RWPE1 (cell line): Measurements from ENCODE around the gene DYNC1H1.
A peak's percentile ranks its signal among the peaks of the same experiment; 100 is the strongest.

ENCODE experiments used
- CTCF ChIA-PET: fragments of 350-600 bp; sonication (Branson Sonifier 250); formaldehyde crosslinking; extraction: SDS; loops from one replicate; lab custom pipeline; 2021; lab: Yijun Ruan, JAX
- POLR2A ChIA-PET: fragments of 400-600 bp; formaldehyde crosslinking; extraction: SDS; loops from one replicate; lab custom pipeline; 2020; ENCODE audit warnings: antibody characterized with exemption; ENCODE audit not compliant: low non-redundant PET; lab: Yijun Ruan, JAX
- DNase-seq: peaks from one replicate; pipeline ENCODE4 v3.0.0; 2012; ENCODE audit warnings: low spot score
- H3K27ac ChIP-seq: fragments of 450-650 bp; 2 replicates; pipeline ENCODE4 v1.5.1; 2017
- TF ChIP-seq, protein P1 (sequence below): fragments of 450-650 bp; conservative IDR thresholded peaks from 2 replicates; pipeline ENCODE4 v1.5.1; 2017; ENCODE audit warnings: low read depth, mild to moderate bottlenecking

The DYNC1H1 gene

DNA sequence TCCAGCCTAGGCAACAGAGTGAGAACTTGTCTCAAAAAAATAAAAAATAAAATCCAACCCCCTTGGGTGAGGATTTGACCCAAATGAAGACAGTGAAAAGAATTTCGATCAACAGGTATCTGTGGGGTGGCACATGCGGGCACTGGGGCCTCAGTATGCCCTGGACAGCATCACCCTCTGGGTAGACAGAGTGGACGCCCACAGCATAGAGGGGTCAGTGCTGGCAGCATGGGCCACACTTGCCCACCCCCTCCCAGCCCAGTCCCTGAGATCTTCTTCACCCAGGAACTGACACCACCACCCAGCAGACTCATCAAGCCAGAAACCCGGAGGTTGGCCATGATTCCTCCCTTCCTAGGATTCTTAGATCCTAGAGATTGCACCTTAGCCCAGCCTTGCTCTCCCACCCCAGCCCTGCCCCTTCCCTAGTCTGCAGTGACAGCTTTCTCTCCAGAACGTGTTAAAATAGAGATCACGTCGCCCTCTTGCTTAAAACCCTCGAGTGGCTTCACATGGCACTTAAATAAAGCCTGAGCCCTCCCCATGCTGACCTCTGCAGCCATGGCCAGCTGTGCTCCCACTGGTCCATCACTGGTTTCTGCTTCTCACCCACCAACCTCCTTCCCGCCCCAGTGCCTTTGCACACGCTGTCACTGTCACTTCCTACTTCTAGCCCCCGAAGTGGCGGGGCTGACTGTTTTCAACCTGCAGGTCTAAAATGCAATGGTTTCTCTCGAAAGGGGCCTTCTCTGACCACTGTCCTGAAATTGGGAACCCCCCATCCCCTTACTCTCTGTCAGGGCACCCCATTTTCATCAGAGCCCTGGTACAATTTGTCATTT, 26.2 kb upstream of the DYNC1H1 start:
- DNase-seq, result no peak
- no peak overlapping the region for H3K27ac ChIP-seq
- TF ChIP-seq, protein P1, sequence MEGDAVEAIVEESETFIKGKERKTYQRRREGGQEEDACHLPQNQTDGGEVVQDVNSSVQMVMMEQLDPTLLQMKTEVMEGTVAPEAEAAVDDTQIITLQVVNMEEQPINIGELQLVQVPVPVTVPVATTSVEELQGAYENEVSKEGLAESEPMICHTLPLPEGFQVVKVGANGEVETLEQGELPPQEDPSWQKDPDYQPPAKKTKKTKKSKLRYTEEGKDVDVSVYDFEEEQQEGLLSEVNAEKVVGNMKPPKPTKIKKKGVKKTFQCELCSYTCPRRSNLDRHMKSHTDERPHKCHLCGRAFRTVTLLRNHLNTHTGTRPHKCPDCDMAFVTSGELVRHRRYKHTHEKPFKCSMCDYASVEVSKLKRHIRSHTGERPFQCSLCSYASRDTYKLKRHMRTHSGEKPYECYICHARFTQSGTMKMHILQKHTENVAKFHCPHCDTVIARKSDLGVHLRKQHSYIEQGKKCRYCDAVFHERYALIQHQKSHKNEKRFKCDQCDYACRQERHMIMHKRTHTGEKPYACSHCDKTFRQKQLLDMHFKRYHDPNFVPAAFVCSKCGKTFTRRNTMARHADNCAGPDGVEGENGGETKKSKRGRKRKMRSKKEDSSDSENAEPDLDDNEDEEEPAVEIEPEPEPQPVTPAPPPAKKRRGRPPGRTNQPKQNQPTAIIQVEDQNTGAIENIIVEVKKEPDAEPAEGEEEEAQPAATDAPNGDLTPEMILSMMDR, result no peak
- ChIA-PET CTCF (no interaction called here), POLR2A (no interaction called here)

DNA sequence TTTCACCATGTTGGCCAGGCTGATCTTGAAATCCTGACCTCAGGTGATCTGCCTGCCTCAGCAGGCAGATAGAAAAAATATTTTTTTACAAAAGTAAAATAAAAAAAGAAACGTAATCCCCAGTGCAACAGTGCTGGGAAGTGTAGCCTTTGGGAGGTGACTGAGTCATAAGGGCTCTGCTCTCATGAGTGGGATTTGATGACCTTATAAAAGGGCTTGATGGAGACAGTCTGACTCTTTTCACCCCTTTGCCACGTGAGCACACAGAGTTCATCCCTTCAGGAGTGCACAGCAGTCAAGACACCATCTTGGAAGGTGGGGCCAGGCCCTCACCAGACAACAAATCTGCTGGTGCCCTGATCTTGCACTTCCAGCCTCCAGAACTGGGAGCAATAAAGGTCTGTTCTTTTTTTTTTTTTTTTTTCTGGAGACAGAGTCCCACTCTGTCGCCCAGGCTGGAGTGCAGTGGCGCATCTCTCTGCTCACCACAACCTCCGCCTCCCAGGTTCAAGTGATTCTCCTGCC, 24.7 kb upstream of the DYNC1H1 start:
- H3K27ac ChIP-seq, result no peak overlapping the region
- TF ChIP-seq, protein P1, result no peak
- CTCF ChIA-PET, result no interaction called here
- POLR2A ChIA-PET, result no interaction called here
- no peak for DNase-seq

DNA sequence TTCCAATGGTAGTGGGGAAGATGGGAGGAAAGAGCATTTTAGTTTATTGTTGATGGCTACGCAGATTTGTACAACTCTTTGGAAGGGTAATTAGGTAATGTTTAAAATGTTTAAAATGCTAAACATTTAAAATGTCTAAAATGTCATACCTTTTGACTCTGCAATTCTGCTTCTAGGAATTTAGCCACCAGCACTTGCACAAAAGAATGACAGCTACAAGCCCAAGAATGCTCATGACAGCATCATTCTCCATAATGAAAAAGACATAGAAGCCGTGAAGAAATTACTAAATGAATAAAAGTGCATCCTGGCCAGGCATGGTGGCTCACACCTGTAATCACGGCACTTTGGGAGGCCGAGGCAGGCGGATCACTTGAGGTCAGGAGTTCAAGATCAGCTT, 19.9 kb upstream of the DYNC1H1 start:
- no peak for DNase-seq
- ChIA-PET POLR2A (no interaction called here), CTCF (interaction anchor here (0.6 kb wide), 2 partner anchors 10 to 564 kb away, joined by 3 to 4 read pairs; no protein-coding TSS in a partner anchor)
- no peak overlapping the region for H3K27ac ChIP-seq
- TF ChIP-seq, protein P1, result no peak

DNA sequence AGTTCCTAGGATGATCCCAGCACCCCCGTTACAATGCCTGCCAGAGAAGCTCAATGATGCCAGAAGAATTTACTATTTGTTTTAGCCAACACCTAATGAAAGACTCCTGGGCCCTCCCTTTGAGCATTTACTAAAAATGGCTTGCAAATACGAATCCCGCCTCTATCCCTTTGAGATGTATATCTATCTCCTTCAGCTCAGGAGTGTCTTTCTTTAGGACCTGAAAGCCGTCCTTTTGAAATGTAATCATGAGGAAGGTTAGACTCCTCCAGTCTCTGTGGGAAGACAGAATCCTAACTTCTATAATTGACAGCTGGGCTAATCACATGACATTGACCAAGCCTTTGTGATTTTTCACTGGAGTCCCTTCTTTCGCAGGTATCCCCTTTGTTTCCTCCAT, 19.2 kb upstream of the DYNC1H1 start:
- no peak for DNase-seq
- ChIA-PET CTCF (interaction anchor here (0.6 kb wide), 1 partner anchor 563 kb away, joined by 3 read pairs; no protein-coding TSS in a partner anchor), POLR2A (no interaction called here)
- no peak overlapping the region for H3K27ac ChIP-seq
- TF ChIP-seq, protein P1, result no peak

DNA sequence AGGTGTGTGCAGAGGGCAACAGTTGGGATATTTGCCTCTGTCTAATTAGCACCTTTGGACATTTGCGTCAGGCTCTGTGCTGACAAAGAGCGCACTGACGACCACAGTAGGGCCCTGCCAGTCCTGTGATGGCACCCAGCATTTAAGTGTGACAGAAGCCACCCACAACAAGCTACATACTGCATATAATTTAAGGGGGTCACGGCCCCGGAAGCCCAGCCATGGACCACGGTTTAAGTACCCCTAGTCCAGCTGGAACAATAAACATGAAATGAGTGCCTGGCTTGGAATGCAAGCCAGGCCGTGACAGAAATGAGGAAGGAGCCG, 16.8 kb upstream of the DYNC1H1 start:
- TF ChIP-seq, protein P1, result no peak
- DNase-seq, result no peak
- CTCF ChIA-PET, result no interaction called here
- POLR2A ChIA-PET, result interaction anchor here (1.4 kb wide), 1 partner anchor 18 kb away, joined by 5 read pairs; no protein-coding TSS in a partner anchor
- H3K27ac ChIP-seq, result peak overlapping the region; percentile 89

DNA sequence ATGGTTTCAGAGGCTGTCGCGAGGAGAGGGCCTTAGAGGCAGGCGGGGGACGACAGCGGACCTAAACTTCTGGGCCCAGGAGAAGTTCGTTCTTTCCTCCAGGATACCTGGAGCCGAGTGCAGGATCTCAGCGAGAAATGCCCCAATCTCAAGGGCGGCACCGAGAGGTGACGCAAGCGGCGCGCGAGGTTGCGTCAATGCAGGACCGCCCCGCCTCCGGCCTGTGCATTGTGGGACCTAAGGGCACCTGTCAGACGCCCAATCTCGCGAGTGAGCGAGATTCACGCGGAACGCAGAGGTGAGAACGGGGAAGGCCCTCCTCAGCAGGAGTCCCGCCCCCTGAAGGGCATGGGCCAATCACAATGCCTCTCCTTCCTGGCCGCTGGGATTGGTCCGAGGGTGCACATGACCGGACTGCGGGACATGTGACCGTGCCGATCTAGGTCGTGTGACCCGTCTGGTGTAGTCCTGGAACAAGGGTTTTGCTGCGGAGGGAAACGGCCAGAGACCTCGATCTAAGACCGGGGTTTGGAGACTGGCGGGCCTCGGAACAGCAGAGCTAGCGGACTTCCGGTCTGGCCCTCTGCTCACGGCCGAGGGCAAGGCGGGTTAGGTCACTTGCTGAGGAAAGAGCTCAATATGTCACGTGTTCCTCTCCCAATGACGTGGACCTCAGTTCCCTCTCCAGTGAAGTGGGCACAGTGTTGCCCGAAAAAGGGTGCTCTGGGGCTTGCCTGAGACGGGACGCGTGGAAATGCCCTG, 16.3 kb upstream of the DYNC1H1 start:
- H3K27ac ChIP-seq, result peak overlapping the region; percentile 89
- ChIA-PET CTCF (interaction anchor here (0.5 to 1.2 kb wide), 6 partner anchors 12 to 502 kb away, joined by 3 to 5 read pairs (median 3); no protein-coding TSS in a partner anchor), POLR2A (interaction anchor here (0.6 to 1.4 kb wide), 2 partner anchors 17 to 138 kb away, joined by 5 to 6 read pairs; no protein-coding TSS in a partner anchor)
- peak; percentile 99 for DNase-seq
- TF ChIP-seq, protein P1, result no peak
